Glomerular endothelial cell (primary cell): Measurements from ENCODE around the gene KRTAP4-1. TPM values are rescaled to one million over a fixed set of nuclear protein-coding genes. Genes with fewer than 3 reads are reported as not detected.

ENCODE experiments used
- total RNA-seq: library from RNA; depleted of rRNA; stranded (reverse); fragments of >200 nt; gene quantifications from 2 replicates; pipeline ENCODE4 v1.2.3, GENCODE V29; 2015

The KRTAP4-1 gene
- total RNA-seq, 1 donor from 2014 or later, result not detected

Other genes starting within 250 kb of the KRTAP4-1 start
- gene KRT23, start 247.3 kb downstream of the KRTAP4-1 start, total RNA-seq, result not detected in 2 replicates
- not detected in 2 replicates for gene KRT39, start 218.0 kb downstream of the KRTAP4-1 start, total RNA-seq
- not detected in 2 replicates for gene KRT40, start 200.6 kb downstream of the KRTAP4-1 start, total RNA-seq
- not detected in 2 replicates for gene KRTAP3-3, start 190.7 kb downstream of the KRTAP4-1 start, total RNA-seq
- not detected in 2 replicates for gene KRTAP3-2, start 185.0 kb downstream of the KRTAP4-1 start, total RNA-seq
- gene KRTAP3-1, start 175.8 kb downstream of the KRTAP4-1 start, total RNA-seq, result not detected in 2 replicates
- 0.29 and 0.82 TPM in 2 replicates for gene KRTAP1-5, start 157.7 kb downstream of the KRTAP4-1 start, total RNA-seq
- gene KRTAP1-4, start 154.7 kb downstream of the KRTAP4-1 start, total RNA-seq, result not detected in 2 replicates
- gene KRTAP1-3, start 150.0 kb downstream of the KRTAP4-1 start, total RNA-seq, result not detected in 2 replicates
- not detected in 2 replicates for gene KRTAP1-1, start 143.5 kb downstream of the KRTAP4-1 start, total RNA-seq
- not detected in 2 replicates for gene KRTAP2-1, start 137.6 kb downstream of the KRTAP4-1 start, total RNA-seq
- gene KRTAP2-2, start 129.7 kb downstream of the KRTAP4-1 start, total RNA-seq, result not detected in 2 replicates
- 1.8 and 5.4 TPM in 2 replicates for gene KRTAP2-3, start 124.8 kb downstream of the KRTAP4-1 start, total RNA-seq
- not detected in 2 replicates for gene KRTAP2-4, start 119.0 kb downstream of the KRTAP4-1 start, total RNA-seq
- not detected in 2 replicates for gene KRTAP4-7, start 100.8 kb downstream of the KRTAP4-1 start, total RNA-seq
- not detected in 2 replicates for gene KRTAP4-8, start 86.8 kb downstream of the KRTAP4-1 start, total RNA-seq
- gene KRTAP4-16, start 82.7 kb downstream of the KRTAP4-1 start, total RNA-seq, result not detected in 2 replicates
- not detected in 2 replicates for gene KRTAP4-9, start 79.5 kb downstream of the KRTAP4-1 start, total RNA-seq
- not detected in 2 replicates for gene KRTAP4-11, start 66.5 kb downstream of the KRTAP4-1 start, total RNA-seq
- gene KRTAP4-12, start 60.7 kb downstream of the KRTAP4-1 start, total RNA-seq, result not detected in 2 replicates
- not detected in 2 replicates for gene KRTAP4-6, start 44.4 kb downstream of the KRTAP4-1 start, total RNA-seq
- not detected in 2 replicates for gene KRTAP4-5, start 35.1 kb downstream of the KRTAP4-1 start, total RNA-seq
- gene KRTAP4-4, start 24.2 kb downstream of the KRTAP4-1 start, total RNA-seq, result not detected in 2 replicates
- gene KRTAP4-3, start 16.7 kb downstream of the KRTAP4-1 start, total RNA-seq, result not detected in 2 replicates
- gene KRTAP4-2, start 6.7 kb downstream of the KRTAP4-1 start, total RNA-seq, result not detected in 2 replicates
- gene KRTAP9-1, start 5.0 kb upstream of the KRTAP4-1 start, total RNA-seq, result not detected in 2 replicates
- not detected in 2 replicates for gene KRTAP9-2, start 41.7 kb upstream of the KRTAP4-1 start, total RNA-seq
- not detected in 2 replicates for gene KRTAP9-3, start 47.5 kb upstream of the KRTAP4-1 start, total RNA-seq
- not detected in 2 replicates for gene KRTAP9-8, start 53.1 kb upstream of the KRTAP4-1 start, total RNA-seq
- not detected in 2 replicates for gene KRTAP9-4, start 64.8 kb upstream of the KRTAP4-1 start, total RNA-seq
- not detected in 2 replicates for gene KRTAP9-9, start 70.5 kb upstream of the KRTAP4-1 start, total RNA-seq
- gene KRTAP9-6, start 80.5 kb upstream of the KRTAP4-1 start, total RNA-seq, result not detected in 2 replicates
- gene KRTAP9-7, start 90.8 kb upstream of the KRTAP4-1 start, total RNA-seq, result not detected in 2 replicates
- not detected in 2 replicates for gene KRTAP29-1, start 117.9 kb upstream of the KRTAP4-1 start, total RNA-seq
- gene KRTAP16-1, start 124.4 kb upstream of the KRTAP4-1 start, total RNA-seq, result not detected in 2 replicates
- not detected in 2 replicates for gene KRTAP17-1, start 130.8 kb upstream of the KRTAP4-1 start, total RNA-seq
- gene KRT33A, start 165.9 kb upstream of the KRTAP4-1 start, total RNA-seq, result not detected in 2 replicates
- gene KRT33B, start 184.9 kb upstream of the KRTAP4-1 start, total RNA-seq, result not detected in 2 replicates
- 0.35 TPM in 1 of 2 replicates, not detected in the other for gene KRT34, start 197.4 kb upstream of the KRTAP4-1 start, total RNA-seq
- gene KRT31, start 212.7 kb upstream of the KRTAP4-1 start, total RNA-seq, result not detected in 2 replicates
- not detected in 2 replicates for gene KRT37, start 239.7 kb upstream of the KRTAP4-1 start, total RNA-seq